ENCODE data around the gene TMEM150A. TPM values are rescaled to one million over a fixed set of nuclear protein-coding genes. Genes with fewer than 3 reads are reported as not detected.

The TMEM150A gene
- total RNA-seq, 6 experiments from 2014 or later: 20.0 to 26.7 (median 21.9) TPM

DNA sequence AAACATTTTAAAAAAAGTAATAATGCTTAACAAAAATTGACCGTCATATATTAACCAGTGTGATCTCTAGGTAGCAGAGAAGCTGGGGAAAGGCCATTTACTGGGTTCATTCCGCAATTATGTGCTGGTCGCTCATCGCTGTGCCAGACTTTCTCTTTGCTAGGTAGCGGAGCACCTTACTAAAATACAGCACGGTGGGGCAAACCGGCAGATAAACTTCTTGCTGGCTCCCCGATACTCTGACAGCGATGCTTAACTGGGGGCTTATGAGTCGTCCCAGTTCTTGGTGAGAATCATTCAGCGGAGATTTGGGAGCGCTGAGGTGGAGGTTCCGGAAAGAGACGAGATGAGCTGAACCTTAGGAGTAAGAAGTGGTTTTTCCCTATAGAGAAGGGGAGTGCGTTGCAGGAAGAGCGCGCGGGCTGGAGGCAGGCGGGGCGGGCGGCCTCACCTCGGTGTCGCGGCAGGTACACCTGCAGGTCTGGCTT lies 8.8 kb upstream of the TMEM150A start:
- DNase-seq (no peak), ATAC-seq (peak in 1 of 4 donors; percentile 10)
- peaks cover 0 to 12% (median 2%) of the 10 kb centered on the region in 4 donors for H3K36me3 ChIP-seq
- no peak for TF ChIP-seq POLR2A (IDR thresholded peaks at IDR 0.05)
- TF ChIP-seq, protein P1, sequence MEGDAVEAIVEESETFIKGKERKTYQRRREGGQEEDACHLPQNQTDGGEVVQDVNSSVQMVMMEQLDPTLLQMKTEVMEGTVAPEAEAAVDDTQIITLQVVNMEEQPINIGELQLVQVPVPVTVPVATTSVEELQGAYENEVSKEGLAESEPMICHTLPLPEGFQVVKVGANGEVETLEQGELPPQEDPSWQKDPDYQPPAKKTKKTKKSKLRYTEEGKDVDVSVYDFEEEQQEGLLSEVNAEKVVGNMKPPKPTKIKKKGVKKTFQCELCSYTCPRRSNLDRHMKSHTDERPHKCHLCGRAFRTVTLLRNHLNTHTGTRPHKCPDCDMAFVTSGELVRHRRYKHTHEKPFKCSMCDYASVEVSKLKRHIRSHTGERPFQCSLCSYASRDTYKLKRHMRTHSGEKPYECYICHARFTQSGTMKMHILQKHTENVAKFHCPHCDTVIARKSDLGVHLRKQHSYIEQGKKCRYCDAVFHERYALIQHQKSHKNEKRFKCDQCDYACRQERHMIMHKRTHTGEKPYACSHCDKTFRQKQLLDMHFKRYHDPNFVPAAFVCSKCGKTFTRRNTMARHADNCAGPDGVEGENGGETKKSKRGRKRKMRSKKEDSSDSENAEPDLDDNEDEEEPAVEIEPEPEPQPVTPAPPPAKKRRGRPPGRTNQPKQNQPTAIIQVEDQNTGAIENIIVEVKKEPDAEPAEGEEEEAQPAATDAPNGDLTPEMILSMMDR (IDR thresholded peaks at IDR 0.05): no peak
- WGBS (ENCODE audit: insufficient coverage, low coverage, low lambda C conversion rate, missing lambda C conversion rate): 5% methylated on average over 22 of the region's 24 CpGs
- H3K27me3 ChIP-seq: no peaks in the 10 kb centered on the region
- no peaks in the 10 kb centered on the region for H3K9me3 ChIP-seq
- peak overlapping the region; percentile 88 to 99 (median 93) for H3K4me3 ChIP-seq
- H3K4me1 ChIP-seq: peaks cover 0 to 27% (median 0%) of the 10 kb centered on the region in 4 donors
- intact Hi-C loops (cut with DNase I): no loop called here
- H3K27ac ChIP-seq: peak overlapping the region; percentile 16 to 70 (median 56)

- 56% methylated on average over 8 of the region's 9 CpGs for WGBS (ENCODE audit: insufficient coverage, low coverage, low lambda C conversion rate, missing lambda C conversion rate)
- no peak overlapping the region for H3K4me3 ChIP-seq
Observed at GRCh38 chr2:85607268-85608215, 5.0 kb upstream of the TMEM150A start.

DNA sequence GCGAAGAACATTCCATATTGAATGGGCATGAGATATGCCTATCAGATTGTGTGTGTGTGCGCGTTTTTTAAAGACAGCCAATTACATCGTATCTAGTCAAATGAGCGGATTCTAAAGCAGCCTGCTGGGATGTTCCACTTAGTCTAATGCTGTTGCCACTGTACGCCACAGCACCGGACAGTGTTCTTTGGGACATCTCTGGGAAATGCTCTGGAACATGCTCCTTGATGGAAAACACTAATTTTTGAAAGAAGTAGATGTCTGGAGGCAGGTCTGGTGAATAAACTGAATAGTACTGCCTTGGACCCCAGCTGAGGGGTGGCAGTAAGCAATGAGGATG lies 3.6 kb upstream of the TMEM150A start:
- no peaks in the 10 kb centered on the region for H3K27me3 ChIP-seq
- DNase-seq (no peak), ATAC-seq (no peak)
- H3K36me3 ChIP-seq: peaks cover 0 to 12% (median 2%) of the 10 kb centered on the region in 4 donors
- H3K4me3 ChIP-seq: no peak overlapping the region
- no peaks in the 10 kb centered on the region for H3K9me3 ChIP-seq
- WGBS (ENCODE audit: insufficient coverage, low coverage, low lambda C conversion rate, missing lambda C conversion rate): 91% methylated on average over 7 of the region's 7 CpGs
- peaks cover 0 to 46% (median 13%) of the 10 kb centered on the region in 4 donors for H3K4me1 ChIP-seq
- TF ChIP-seq, protein P1 (IDR thresholded peaks at IDR 0.05): no peak
- no peak for TF ChIP-seq POLR2A (IDR thresholded peaks at IDR 0.05)
- intact Hi-C loops (cut with DNase I): no loop called here
- H3K27ac ChIP-seq: no peak overlapping the region

More at GRCh38 chr2:85607268-85608215, 5.0 kb upstream of the TMEM150A start:
- intact Hi-C loops (cut with DNase I): no loop called here
- peaks cover 0 to 45% (median 11%) of the 10 kb centered on the region in 4 donors for H3K4me1 ChIP-seq
- H3K36me3 ChIP-seq: peaks cover 0 to 12% (median 2%) of the 10 kb centered on the region in 4 donors
- no peaks in the 10 kb centered on the region for H3K27me3 ChIP-seq
- DNase-seq (no peak), ATAC-seq (no peak)
- H3K27ac ChIP-seq: peak overlapping the region in 1 of 3 donors; percentile 1
- H3K9me3 ChIP-seq: no peaks in the 10 kb centered on the region
- TF ChIP-seq POLR2A (IDR thresholded peaks at IDR 0.05): no peak
- TF ChIP-seq, protein P1 (IDR thresholded peaks at IDR 0.05): no peak

DNA sequence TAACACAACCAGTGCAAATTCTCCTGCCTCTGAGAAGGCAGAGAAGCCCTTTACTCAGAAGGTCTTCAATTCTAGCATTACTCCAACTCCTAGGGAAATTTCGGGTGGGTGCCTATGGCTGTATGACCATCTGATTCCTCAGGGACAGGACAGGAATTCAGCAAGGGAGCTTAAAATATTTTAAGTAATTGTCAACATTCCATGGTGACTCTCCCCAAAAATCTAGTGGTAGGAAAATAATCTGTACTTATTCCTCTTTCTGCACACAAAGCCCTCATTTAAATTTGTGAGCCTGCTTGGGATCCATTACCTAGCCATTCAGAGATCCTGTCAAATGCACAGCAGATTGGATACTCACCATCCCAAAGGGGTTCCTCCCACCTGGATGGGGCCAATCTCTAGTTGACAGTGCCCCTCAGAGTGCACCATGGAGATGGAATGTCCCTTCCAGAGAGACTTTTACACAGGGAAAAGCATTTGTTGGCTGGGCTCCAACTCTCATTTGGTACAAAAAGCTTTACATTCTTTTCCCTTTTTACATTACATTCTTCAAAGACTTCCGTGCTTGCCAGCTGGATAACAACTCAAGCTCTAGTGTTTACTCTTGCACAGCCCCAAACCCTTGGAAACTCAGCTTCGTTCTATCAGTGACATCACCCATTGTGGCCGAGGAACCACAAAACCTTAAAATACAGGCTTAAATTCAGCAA lies 3.1 kb upstream of the TMEM150A start:
- DNase-seq: no peak
- peaks cover 0 to 46% (median 13%) of the 10 kb centered on the region in 4 donors for H3K4me1 ChIP-seq
- no peaks in the 10 kb centered on the region for H3K27me3 ChIP-seq
- ATAC-seq: no peak
- peak overlapping the region in 2 of 3 donors; percentile 38 to 53 for H3K27ac ChIP-seq
- 63% methylated on average over 4 of the region's 4 CpGs for WGBS (ENCODE audit: insufficient coverage, low coverage, low lambda C conversion rate, missing lambda C conversion rate)
- peak overlapping the region in 1 of 3 donors; percentile 2 for H3K4me3 ChIP-seq
- intact Hi-C loops (cut with DNase I): no loop called here
- H3K9me3 ChIP-seq: no peaks in the 10 kb centered on the region
- TF ChIP-seq, protein P1 (IDR thresholded peaks at IDR 0.05): no peak
- no peak for TF ChIP-seq POLR2A (IDR thresholded peaks at IDR 0.05)
- H3K36me3 ChIP-seq: peaks cover 0 to 12% (median 2%) of the 10 kb centered on the region in 4 donors
